SK-N-SH treated with all-trans-retinoic acid at 6 μM for 48 hours (cell line): ENCODE results near the gene SDHB.

Experiments used
- ATAC-seq: fragments of 200-7000 bp; cut with Tn5 transposase; 3 replicates; pipeline ENCODE4 v1.9.1; 2020; ENCODE audit warnings: mild to moderate bottlenecking, moderate library complexity
- BACH2 ChIP-seq: fragments of 250-450 bp; sonication (Bioruptor Pico); IDR thresholded peaks from 2 replicates; pipeline ENCODE4 v1.9.0; 2021; ENCODE audit warnings: mild to moderate bottlenecking, borderline replicate concordance
- CREB5 ChIP-seq: fragments of 250-450 bp; sonication (Bioruptor Pico); IDR thresholded peaks from 2 replicates; pipeline ENCODE4 v1.5.1; 2020; ENCODE audit warnings: low read depth, mild to moderate bottlenecking, moderate library complexity
- CSRNP3 ChIP-seq: fragments of 250-450 bp; sonication (Bioruptor Pico); IDR thresholded peaks from 2 replicates; pipeline ENCODE4 v1.5.1; 2021; ENCODE audit warnings: mild to moderate bottlenecking, moderate library complexity
- ISL1 ChIP-seq: fragments of 250-450 bp; sonication (Bioruptor Pico); IDR thresholded peaks from 2 replicates; pipeline ENCODE4 v2.1.2; 2022; ENCODE audit warnings: mild to moderate bottlenecking, moderate library complexity
- OSR1 ChIP-seq: fragments of 250-450 bp; sonication (Bioruptor Pico); IDR thresholded peaks from 2 replicates; pipeline ENCODE4 v1.8.0; 2022; ENCODE audit warnings: moderate library complexity, mild to moderate bottlenecking, inconsistent platforms
- PATZ1 ChIP-seq: fragments of 250-450 bp; sonication (Bioruptor Pico); IDR thresholded peaks from 2 replicates; pipeline ENCODE4 v1.8.0; 2020; ENCODE audit warnings: mild to moderate bottlenecking, moderate library complexity, borderline replicate concordance
- POU6F1 ChIP-seq: fragments of 250-450 bp; sonication (Bioruptor Pico); IDR thresholded peaks from 2 replicates; pipeline ENCODE4 v1.8.0; 2021; ENCODE audit warnings: low read depth, mild to moderate bottlenecking, moderate library complexity, borderline replicate concordance
- PPARA ChIP-seq: fragments of 250-450 bp; sonication (Bioruptor Pico); IDR thresholded peaks from 2 replicates; pipeline ENCODE4 v1.5.0; 2020; ENCODE audit warnings: mild to moderate bottlenecking, borderline replicate concordance
- SNAI2 ChIP-seq: fragments of 250-450 bp; sonication (Bioruptor Pico); IDR thresholded peaks from 2 replicates; pipeline ENCODE4 v1.5.0; 2020; ENCODE audit warnings: mild to moderate bottlenecking, moderate library complexity
- TOX ChIP-seq: fragments of 250-450 bp; sonication (Bioruptor Pico); IDR thresholded peaks from 2 replicates; pipeline ENCODE4 v1.8.0; 2021; ENCODE audit warnings: mild to moderate bottlenecking, moderate library complexity, borderline replicate concordance
- TSHZ2 ChIP-seq: fragments of 250-450 bp; sonication (Bioruptor Pico); IDR thresholded peaks from 2 replicates; pipeline ENCODE4 v1.5.0; 2020; ENCODE audit warnings: mild to moderate bottlenecking, moderate library complexity
- ZC3H10 ChIP-seq: fragments of 250-450 bp; sonication (Bioruptor Pico); IDR thresholded peaks from 2 replicates; pipeline ENCODE4 v1.5.1; 2021; ENCODE audit warnings: mild to moderate bottlenecking, moderate library complexity
- ZFP3 ChIP-seq: fragments of 250-450 bp; sonication (Bioruptor Pico); IDR thresholded peaks from 2 replicates; pipeline ENCODE4 v1.5.0; 2020; ENCODE audit warnings: mild to moderate bottlenecking, moderate library complexity
- ZNF565 ChIP-seq: fragments of 450-650 bp; formaldehyde crosslinking; conservative IDR thresholded peaks from 2 replicates; pipeline ENCODE4 v1.5.0; 2020; ENCODE audit warnings: low read depth, mild to moderate bottlenecking, moderate library complexity
- ZNF70 ChIP-seq: fragments of 450-650 bp; formaldehyde crosslinking; IDR thresholded peaks from 2 replicates; pipeline ENCODE4 v1.5.0; 2020; ENCODE audit warnings: mild to moderate bottlenecking, moderate library complexity

SDHB gene

GRCh38 chr1:17004466-17005364 is 49.1 kb downstream of the SDHB start:
- peak; percentile 40 for ATAC-seq
- TF ChIP-seq ZNF565 (CRISPR knock-in tag): no peak
- no peak for TF ChIP-seq POU6F1 (CRISPR knock-in tag)
- no peak for TF ChIP-seq BACH2 (CRISPR knock-in tag)
- TF ChIP-seq SNAI2 (CRISPR knock-in tag): no peak
- no peak for TF ChIP-seq ZFP3 (CRISPR knock-in tag)
- no peak for TF ChIP-seq CREB5 (CRISPR knock-in tag)
- no peak for TF ChIP-seq OSR1 (CRISPR knock-in tag)
- no peak for TF ChIP-seq TOX (CRISPR knock-in tag)
- no peak for TF ChIP-seq ZNF70
- TF ChIP-seq TSHZ2: no peak
- TF ChIP-seq ISL1 (CRISPR knock-in tag): no peak
- TF ChIP-seq, all 23 proteins: peak for 0

- no peak for ATAC-seq
- TF ChIP-seq TSHZ2 (no peak), CSRNP3 (CRISPR knock-in tag) (no peak), PATZ1 (CRISPR knock-in tag) (no peak), PPARA (CRISPR knock-in tag) (no peak), ZC3H10 (CRISPR knock-in tag) (no peak), SNAI2 (CRISPR knock-in tag) (no peak)
These were observed 51.3 kb downstream of the SDHB start for GRCh38 chr1:17002524-17002902.
